Large intestine (tissue), 3 donors: Measurements from ENCODE around the gene BAIAP2L1. TPM values are rescaled to one million over a fixed set of nuclear protein-coding genes. Genes with fewer than 3 reads are reported as not detected.

Source experiments
- DNase-seq, 2 donors: peaks; one replicate each; pipeline versions ENCODE4 v3.0.0 to v3.0.0-alpha.2; 2013
- H3K27ac ChIP-seq: one replicate; pipeline ENCODE4 v1.5.1; 2013; ENCODE audit warnings: low read length
- H3K27me3 ChIP-seq: 2 replicates; pipeline ENCODE4 v1.6.1; 2013; ENCODE audit warnings: low read length; ENCODE audit not compliant: control insufficient read depth, insufficient read depth
- H3K36me3 ChIP-seq: 2 replicates; pipeline ENCODE4 v1.6.1; 2013; ENCODE audit warnings: low read length; ENCODE audit not compliant: control insufficient read depth, insufficient read depth
- H3K4me1 ChIP-seq: one replicate; pipeline ENCODE4 v1.6.1; 2013; ENCODE audit warnings: low read length; ENCODE audit not compliant: control insufficient read depth, insufficient read depth
- H3K4me3 ChIP-seq: one replicate; pipeline ENCODE4 v1.5.1; 2013; ENCODE audit warnings: low read length
- H3K9me3 ChIP-seq: one replicate; pipeline ENCODE4 v1.6.1; 2013; ENCODE audit warnings: mild to moderate bottlenecking, low read depth, low read length, moderate library complexity; ENCODE audit not compliant: control insufficient read depth
- WGBS: methylation state at CpG from one replicate; pipeline ENCODE4 v1.1.5; 2013; ENCODE audit warnings: low lambda C conversion rate; ENCODE audit not compliant: insufficient coverage; 5-methylcytosine and 5-hydroxymethylcytosine counted together
- polyA plus RNA-seq: library from polyadenylated mRNA; unstranded; fragments of 120-200 nt; gene quantifications from one replicate; pipeline ENCODE4 v1.2.1, GENCODE V29; 2013

BAIAP2L1 gene
- polyA plus RNA-seq, 1 donor, result 30.3 TPM

DNA sequence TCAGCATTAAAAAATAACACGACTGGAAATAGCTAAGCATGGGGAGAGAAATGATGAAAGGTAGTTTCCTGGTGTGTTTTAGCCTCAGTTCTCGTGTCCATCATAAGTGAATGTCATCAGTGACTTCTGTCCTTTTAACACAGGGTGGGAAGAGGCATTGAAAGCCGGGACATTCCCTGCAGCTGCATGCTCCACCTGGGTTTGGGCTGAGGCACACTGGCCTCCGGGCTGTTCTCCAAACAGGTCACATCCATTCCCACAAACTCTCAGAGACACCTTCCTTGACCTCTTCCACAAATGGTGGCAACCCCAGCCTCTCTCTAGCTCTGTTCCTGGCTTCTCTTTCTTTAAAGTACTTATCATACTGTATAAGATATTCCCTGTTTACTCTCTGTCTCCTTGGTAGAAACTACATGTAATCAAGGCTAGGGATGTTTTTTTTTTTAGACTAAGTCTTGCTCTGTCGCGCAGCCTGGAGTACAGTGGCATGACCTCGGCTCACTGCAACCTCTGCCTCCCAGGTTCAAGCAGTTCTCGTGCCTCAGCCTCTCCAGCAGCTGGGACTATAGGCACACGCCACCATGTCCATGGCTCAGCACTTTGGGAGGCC, 22.6 kb downstream of the BAIAP2L1 start:
- H3K27ac ChIP-seq, result no peak overlapping the region
- H3K4me1 ChIP-seq, result no peaks in the 10 kb centered on the region
- WGBS, result 29% methylated on average over 1 of the region's 9 CpGs
- H3K4me3 ChIP-seq, result no peak overlapping the region
- no peak for DNase-seq
- H3K27me3 ChIP-seq, result no peaks in the 10 kb centered on the region
- H3K9me3 ChIP-seq, result no peaks in the 10 kb centered on the region
- H3K36me3 ChIP-seq, result no peaks in the 10 kb centered on the region

DNA sequence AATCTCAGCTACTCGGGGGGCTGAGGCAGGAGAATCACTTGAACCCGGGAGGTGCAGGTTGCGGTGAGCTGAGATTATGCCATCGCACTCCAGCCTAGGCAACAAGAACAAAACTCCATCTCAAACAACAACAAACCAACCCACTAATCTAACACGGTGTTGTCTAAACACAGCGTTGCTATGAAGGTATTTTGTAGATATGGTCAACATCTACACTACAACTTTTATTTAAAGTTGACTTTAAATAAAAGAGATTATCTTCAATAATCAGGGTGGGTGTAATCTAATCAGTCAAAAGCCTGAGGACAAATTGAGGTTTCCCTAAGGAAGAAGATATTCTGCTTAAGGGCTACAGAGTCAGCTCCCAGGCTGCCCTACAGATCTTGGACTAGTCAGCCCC, 24.2 kb downstream of the BAIAP2L1 start:
- Histone ChIP-seq H3K36me3 (no peaks in the 10 kb centered on the region), H3K9me3 (no peaks in the 10 kb centered on the region), H3K4me3 (no peak overlapping the region), H3K4me1 (no peaks in the 10 kb centered on the region), H3K27me3 (no peaks in the 10 kb centered on the region), H3K27ac (no peak overlapping the region)
- 64% methylated on average over 2 of the region's 6 CpGs for WGBS
- no peak for DNase-seq

- peaks cover 3% of the 10 kb centered on the region for H3K4me1 ChIP-seq
- no peak for DNase-seq
- no peaks in the 10 kb centered on the region for H3K9me3 ChIP-seq
- 90% methylated on average over 5 of the region's 7 CpGs for WGBS
- H3K27ac ChIP-seq, result no peak overlapping the region
- no peaks in the 10 kb centered on the region for H3K36me3 ChIP-seq
- no peak overlapping the region for H3K4me3 ChIP-seq
- no peaks in the 10 kb centered on the region for H3K27me3 ChIP-seq
Measured at GRCh38 chr7:98375664-98376063, 25.2 kb downstream of the BAIAP2L1 start.

GRCh38 chr7:98374285-98374680, 26.6 kb downstream of the BAIAP2L1 start:
- Histone ChIP-seq H3K4me3 (no peak overlapping the region), H3K36me3 (no peaks in the 10 kb centered on the region), H3K9me3 (no peaks in the 10 kb centered on the region), H3K4me1 (peaks cover 3% of the 10 kb centered on the region), H3K27ac (no peak overlapping the region), H3K27me3 (no peaks in the 10 kb centered on the region)
- WGBS, result no CpG with 5 or more reads among the region's 3 CpGs
- DNase-seq, result no peak

DNA sequence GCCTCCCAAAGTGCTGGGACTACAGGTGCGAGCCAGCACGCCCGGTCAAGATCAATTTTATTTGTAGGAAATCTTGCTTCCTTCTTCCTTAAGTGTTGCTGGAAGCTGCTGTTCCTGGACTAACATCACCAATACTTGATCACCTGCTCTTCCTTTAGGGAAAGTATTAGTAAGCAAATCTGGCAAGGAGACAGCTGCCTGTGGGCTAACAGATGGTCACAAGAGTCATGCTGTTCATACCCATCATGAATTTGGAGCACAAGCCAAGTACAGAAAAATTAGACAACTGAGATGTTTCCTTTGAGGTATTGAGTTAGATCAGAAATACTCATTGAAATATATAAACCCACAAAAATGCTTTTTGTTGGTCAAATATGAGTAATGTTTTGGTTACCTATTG, 27.9 kb downstream of the BAIAP2L1 start:
- Histone ChIP-seq H3K36me3 (no peaks in the 10 kb centered on the region), H3K27me3 (no peaks in the 10 kb centered on the region), H3K4me1 (peaks cover 3% of the 10 kb centered on the region), H3K27ac (no peak overlapping the region), H3K9me3 (no peaks in the 10 kb centered on the region), H3K4me3 (no peak overlapping the region)
- DNase-seq, result no peak
- WGBS, result no CpG with 5 or more reads among the region's 3 CpGs

- peaks cover 3% of the 10 kb centered on the region for H3K4me1 ChIP-seq
- H3K9me3 ChIP-seq, result no peaks in the 10 kb centered on the region
- no peaks in the 10 kb centered on the region for H3K27me3 ChIP-seq
- H3K4me3 ChIP-seq, result no peak overlapping the region
- WGBS, result no CpG with 5 or more reads among the region's 7 CpGs
- no peaks in the 10 kb centered on the region for H3K36me3 ChIP-seq
- no peak overlapping the region for H3K27ac ChIP-seq
- DNase-seq, result no peak
Measured at GRCh38 chr7:98369726-98370125, 31.2 kb downstream of the BAIAP2L1 start.

- no peak overlapping the region for H3K4me3 ChIP-seq
Measured at GRCh38 chr7:98368716-98369115, 32.2 kb downstream of the BAIAP2L1 start.

GRCh38 chr7:98366562-98366938, 34.3 kb downstream of the BAIAP2L1 start:
- DNase-seq, result no peak
- H3K9me3 ChIP-seq, result no peaks in the 10 kb centered on the region
- 100% methylated on average over 1 of the region's 6 CpGs for WGBS
- no peaks in the 10 kb centered on the region for H3K36me3 ChIP-seq
- H3K4me3 ChIP-seq, result no peak overlapping the region
- no peak overlapping the region for H3K27ac ChIP-seq
- peaks cover 3% of the 10 kb centered on the region for H3K4me1 ChIP-seq
- H3K27me3 ChIP-seq, result no peaks in the 10 kb centered on the region

More at GRCh38 chr7:98368716-98369115, 32.2 kb downstream of the BAIAP2L1 start:
- no peaks in the 10 kb centered on the region for H3K9me3 ChIP-seq
- H3K4me1 ChIP-seq, result peaks cover 3% of the 10 kb centered on the region
- no peaks in the 10 kb centered on the region for H3K36me3 ChIP-seq
- H3K27ac ChIP-seq, result no peak overlapping the region
- no peaks in the 10 kb centered on the region for H3K27me3 ChIP-seq
- no peak for DNase-seq
- WGBS, result 98% methylated on average over 5 of the region's 8 CpGs

DNA sequence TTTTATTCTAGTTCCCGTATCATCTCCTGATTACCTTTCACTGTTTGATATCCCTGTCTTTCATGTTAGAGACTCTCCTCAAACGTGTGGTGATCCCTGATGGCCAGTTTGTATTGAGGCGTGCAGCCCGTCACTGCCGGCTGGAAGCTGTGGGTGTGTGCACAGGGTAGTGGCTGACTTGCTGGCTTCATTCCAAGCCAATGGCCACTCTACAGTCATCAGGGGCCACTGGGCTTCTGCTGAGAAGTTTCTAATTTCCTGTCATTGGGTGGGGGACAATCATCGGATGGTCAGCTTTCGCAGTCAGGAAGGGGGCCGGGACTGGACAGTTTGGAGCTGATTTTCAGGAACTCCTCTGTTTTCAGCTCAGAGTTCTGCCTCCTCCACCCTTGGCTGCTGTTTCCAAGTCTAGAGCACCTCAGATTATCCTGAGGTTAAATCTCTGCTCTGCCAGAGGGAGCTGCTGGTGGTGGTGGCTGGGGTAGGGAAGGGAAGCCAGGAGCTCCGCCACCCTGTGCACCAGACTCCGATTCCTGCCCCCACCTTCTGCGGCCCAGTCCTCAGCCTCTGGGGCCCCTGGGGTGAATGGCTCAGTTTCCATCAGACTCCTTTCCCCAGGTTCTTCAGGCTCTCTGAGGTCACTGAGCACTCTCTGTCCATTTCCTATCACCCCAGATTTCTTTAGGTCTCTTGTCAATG, 34.9 kb downstream of the BAIAP2L1 start:
- no peak for DNase-seq
- H3K27ac ChIP-seq, result no peak overlapping the region
- 100% methylated on average over 1 of the region's 11 CpGs for WGBS

DNA sequence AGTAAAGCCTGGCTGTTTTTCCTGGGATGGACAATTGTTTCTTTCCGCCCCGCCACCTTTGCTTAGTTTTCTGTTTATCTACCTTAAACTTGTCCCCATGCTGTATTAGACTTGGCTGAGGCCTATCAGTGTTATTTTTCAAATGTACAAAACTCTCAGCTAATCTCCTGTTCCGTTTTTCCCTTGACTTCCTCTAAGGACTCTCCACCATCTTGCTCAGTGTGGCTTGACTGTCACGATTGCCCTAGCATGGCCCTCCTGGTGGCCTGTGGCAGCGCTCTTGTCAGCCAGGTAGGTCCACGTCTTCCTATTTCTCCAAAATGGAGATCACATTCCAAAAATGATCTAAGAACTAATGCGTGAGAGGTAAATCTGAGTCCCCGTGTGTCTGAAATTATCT, 36.7 kb downstream of the BAIAP2L1 start:
- Histone ChIP-seq H3K9me3 (no peaks in the 10 kb centered on the region), H3K27ac (no peak overlapping the region), H3K27me3 (no peaks in the 10 kb centered on the region), H3K4me3 (no peak overlapping the region), H3K36me3 (no peaks in the 10 kb centered on the region), H3K4me1 (peaks cover 14% of the 10 kb centered on the region)
- WGBS, result no CpG with 5 or more reads among the region's 8 CpGs
- DNase-seq, result no peak

More for the DNA sequence above, 34.9 kb downstream of the BAIAP2L1 start:
- H3K4me1 ChIP-seq, result peaks cover 7% of the 10 kb centered on the region
- no peaks in the 10 kb centered on the region for H3K9me3 ChIP-seq
- no peaks in the 10 kb centered on the region for H3K27me3 ChIP-seq
- H3K36me3 ChIP-seq, result no peaks in the 10 kb centered on the region
- H3K4me3 ChIP-seq, result no peak overlapping the region

- 100% methylated on average over 1 of the region's 4 CpGs for WGBS
- H3K27ac ChIP-seq, result no peak overlapping the region
Measured at GRCh38 chr7:98362517-98362916, 38.4 kb downstream of the BAIAP2L1 start.

More at GRCh38 chr7:98362517-98362916, 38.4 kb downstream of the BAIAP2L1 start:
- no peak for DNase-seq
- Histone ChIP-seq H3K4me1 (peaks cover 14% of the 10 kb centered on the region), H3K4me3 (no peak overlapping the region), H3K9me3 (no peaks in the 10 kb centered on the region), H3K36me3 (no peaks in the 10 kb centered on the region), H3K27me3 (no peaks in the 10 kb centered on the region)
